K562 (cell line): ENCODE data around the gene XPO1. TPM values are rescaled to one million over a fixed set of nuclear protein-coding genes. Genes with fewer than 3 reads are reported as not detected.
A peak's percentile ranks its signal among the peaks of the same experiment; 100 is the strongest.

Experiments used
- AFF4 ChIP-seq: sonication (generic); formaldehyde crosslinking; IDR thresholded peaks from 2 replicates; pipeline ENCODE4 v1.8.0; 2023; ENCODE audit warnings: mild to moderate bottlenecking, missing genetic modification reagents
- CBX5 ChIP-seq: IDR thresholded peaks from 2 replicates; pipeline ENCODE4 v1.6.1; 2014; ENCODE audit warnings: low read depth, borderline replicate concordance
- ETS1 ChIP-seq: conservative IDR thresholded peaks from 2 replicates; pipeline ENCODE4 v1.6.1; 2011; ENCODE audit warnings: low read depth, mild to moderate bottlenecking, low read length; ENCODE audit not compliant: control insufficient read depth
- IRF1 ChIP-seq: sonication (generic); formaldehyde crosslinking; IDR thresholded peaks from 2 replicates; pipeline ENCODE4 v1.8.0; 2022; ENCODE audit warnings: missing genetic modification reagents, mild to moderate bottlenecking, borderline replicate concordance
- KDM5B ChIP-seq: fragments of 200-600 bp; sonication (generic); IDR thresholded peaks from 2 replicates; pipeline ENCODE4 v1.6.1; 2012; ENCODE audit warnings: low read depth, mild to moderate bottlenecking, moderate library complexity, low read length, control low read depth, inconsistent platforms; ENCODE audit not compliant: insufficient replicate concordance
- MCM7 ChIP-seq, 2 experiments: fragments of 450-650 bp; IDR thresholded peaks; 2 replicates each; pipeline ENCODE4 v1.6.1; 2016 to 2018
- MEF2D ChIP-seq: conservative IDR thresholded peaks from 2 replicates; pipeline ENCODE4 v1.6.1; 2016; ENCODE audit warnings: low read depth, missing genetic modification characterization, missing compliant biosample characterization
- NR2C2 ChIP-seq, 2 experiments: fragments of 200-800 bp in 1 of 2; sonication (Bioruptor generic) in 1 of 2; sonication (generic) in 1 of 2; formaldehyde crosslinking in 1 of 2; IDR thresholded peaks; 2 replicates each; pipeline versions ENCODE4 v1.6.1 to v1.8.0; 2016 to 2022; ENCODE audit warnings: mild to moderate bottlenecking in 1 of 2, missing compliant biosample characterization in 1 of 2, missing genetic modification characterization in 1 of 2, missing genetic modification reagents in 1 of 2
- RBM39 ChIP-seq: fragments of 200-400 bp; formaldehyde crosslinking; optimal IDR thresholded peaks from 2 replicates; pipeline ENCODE3; 2018; ENCODE audit warnings: low read depth, low read length
- SIN3A ChIP-seq, 2 experiments: fragments of 150-350 bp in 1 of 2; IDR thresholded peaks; 2 replicates each; pipeline ENCODE4 v1.6.1; 2011 to 2016; ENCODE audit warnings: borderline replicate concordance in 2 of 2, low read depth in 2 of 2, low read length in 2 of 2, mild to moderate bottlenecking in 2 of 2, moderate library complexity in 2 of 2; ENCODE audit not compliant: control insufficient read depth in 1 of 2
- U2AF1 ChIP-seq: fragments of 200-400 bp; formaldehyde crosslinking; optimal IDR thresholded peaks from 2 replicates; pipeline ENCODE3; 2017; ENCODE audit warnings: mild to moderate bottlenecking, low read depth, low read length, moderate library complexity
- XRCC4 ChIP-seq: IDR thresholded peaks from one replicate; pipeline ENCODE4 v1.6.1; 2011; ENCODE audit not compliant: insufficient read depth, insufficient read length; ENCODE audit errors: extremely low read depth
- XRCC5 ChIP-seq: fragments of 200-400 bp; formaldehyde crosslinking; IDR thresholded peaks from 2 replicates; pipeline ENCODE4 v1.6.1; 2017; ENCODE audit warnings: low read depth, mild to moderate bottlenecking, low read length
- ZNF609 ChIP-seq: sonication (generic); formaldehyde crosslinking; IDR thresholded peaks from 2 replicates; pipeline ENCODE4 v1.8.1; 2023; ENCODE audit warnings: missing genetic modification reagents, mild to moderate bottlenecking, borderline replicate concordance
- ZNF764 ChIP-seq: fragments of 250-450 bp; sonication (Bioruptor Pico); IDR thresholded peaks from 2 replicates; pipeline ENCODE4 v1.4.0; 2020; ENCODE audit warnings: low read depth, mild to moderate bottlenecking, moderate library complexity
- polyA plus RNA-seq, 8 experiments: library from polyadenylated mRNA; depleted of rRNA in 4 of 8; stranded (reverse) in 5 of 8; unstranded in 3 of 8; fragments of >200 nt; fragmentation: Nextera tagmentation in 2 of 8; fragmentation: Illumina TruSeq in 1 of 8; extraction: Ambion mirVana in 2 of 8; extraction: Trizol in 1 of 8; gene quantifications; 2 replicates each; pipeline versions ENCODE4 v1.2.1 to v1.2.3, GENCODE V29; 2011 to 2014; ENCODE audit warnings: inconsistent platforms in 1 of 8, missing spikeins in 1 of 8
- total RNA-seq, 7 experiments: library from RNA; depleted of rRNA in 6 of 7; stranded (reverse); fragments of >200 nt in 6 of 7; fragmentation: Illumina TruSeq in 2 of 7; extraction: Trizol in 2 of 7; gene quantifications; 2 replicates each; pipeline versions ENCODE4 v1.2.1 to v1.2.3, GENCODE V29; 2011 to 2021; ENCODE audit warnings: low replicate concordance in 1 of 7

XPO1 gene
- total and polyA plus RNA-seq, 9 of the 15 experiments (the other 6 are each of a cell fraction or from before 2014, with no cell fraction given): 86.2 to 307 (median 216) TPM

DNA sequence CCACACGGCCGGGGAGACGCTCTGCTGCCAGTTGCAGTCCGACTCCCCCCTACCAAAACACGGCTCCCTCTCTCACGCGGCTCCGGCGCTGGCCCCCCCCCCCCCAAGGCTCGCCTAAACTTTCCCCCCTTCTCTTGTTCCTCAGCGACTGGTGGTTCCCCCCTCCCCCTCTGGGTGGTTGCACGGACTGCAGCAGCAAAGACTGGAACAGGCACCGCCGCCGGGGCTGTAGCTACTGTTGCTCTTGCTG lies 281 bp downstream of the XPO1 start (continued):
- TF ChIP-seq IRF1 (no peak), ETS1 (peak; percentile 81), NR2C2 (CRISPR knock-in tag; IDR thresholded peaks at IDR 0.05) (no peak), NR2C2 (tag; IDR thresholded peaks at IDR 0.05) (no peak), KDM5B (peak; percentile 90), AFF4 (CRISPR knock-in tag) (0 out of 2 replicates have a peak, but pooled peaks have one; percentile 84), MCM7 (IDR thresholded peaks at IDR 0.05) (no peak), ZNF764 (CRISPR knock-in tag) (no peak), XRCC5 (no peak), MEF2D (tag) (no peak), SIN3A (IDR thresholded peaks at IDR 0.05; ENCODE audit: borderline replicate concordance in 2 of 2, control insufficient read depth in 1 of 2, low read depth in 2 of 2, low read length in 2 of 2) (peak in 1 of 2 experiments; percentile 74; a peak in 1 of 4 replicates), RBM39 (no peak), CBX5 (0 out of 2 replicates have a peak, but pooled peaks have one; percentile 11), ZNF609 (CRISPR knock-in tag) (no peak), XRCC4 (no peak), U2AF1 (no peak)
